ENCODE data around the gene ZMYND8.
"Not testable (repeated sequence)": the region's sequence is repeated elsewhere in the genome, so short reads cannot be mapped to it uniquely, and the experiment has no call there.

ZMYND8 gene

DNA sequence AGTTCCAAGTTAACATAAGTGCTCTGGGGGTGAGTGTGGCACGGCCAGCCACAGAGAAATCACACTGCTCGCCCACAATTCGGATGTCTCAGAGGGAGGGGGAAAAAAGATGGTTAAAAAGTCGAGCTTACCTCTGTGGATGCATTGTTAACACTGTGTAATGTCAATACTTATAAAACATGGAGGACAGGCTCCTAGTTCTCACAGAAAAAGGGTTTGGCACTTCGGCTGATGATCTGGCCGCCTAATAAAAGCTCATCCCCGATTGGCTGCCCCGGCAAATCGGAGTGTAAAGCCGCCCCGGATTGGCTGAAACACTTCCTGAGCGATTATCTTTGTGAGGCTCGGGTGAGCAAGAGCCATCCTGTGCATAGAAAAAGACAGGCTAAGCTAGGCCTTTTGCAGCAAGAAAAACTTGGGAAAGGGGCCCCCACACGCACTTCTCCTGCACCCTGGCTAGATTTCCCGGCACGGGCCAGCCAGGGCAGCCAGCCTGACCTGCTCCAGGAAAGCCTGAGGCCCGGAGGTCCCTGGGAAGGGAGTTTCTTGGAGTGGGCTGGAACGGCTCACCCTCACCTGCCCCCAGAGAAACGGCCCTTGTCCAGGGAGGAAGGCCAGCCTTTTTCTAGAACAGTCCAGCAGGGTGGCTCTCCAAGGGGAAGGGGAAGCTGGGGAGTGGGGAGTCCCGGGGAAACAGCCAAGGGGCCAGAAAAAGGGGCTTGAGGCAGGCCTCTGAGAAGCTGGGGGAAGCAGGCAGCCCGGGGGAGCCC, at the start of gene ZMYND8:
ZMYND8 (minus strand) TSS at position 174 of the 770 bp plus-strand sequence; CDS start at position 145, 29 bp downstream.
- peak; percentile 92 for DNase-seq (ENCODE audit: low read depth)
- TF ChIP-seq, protein P1, sequence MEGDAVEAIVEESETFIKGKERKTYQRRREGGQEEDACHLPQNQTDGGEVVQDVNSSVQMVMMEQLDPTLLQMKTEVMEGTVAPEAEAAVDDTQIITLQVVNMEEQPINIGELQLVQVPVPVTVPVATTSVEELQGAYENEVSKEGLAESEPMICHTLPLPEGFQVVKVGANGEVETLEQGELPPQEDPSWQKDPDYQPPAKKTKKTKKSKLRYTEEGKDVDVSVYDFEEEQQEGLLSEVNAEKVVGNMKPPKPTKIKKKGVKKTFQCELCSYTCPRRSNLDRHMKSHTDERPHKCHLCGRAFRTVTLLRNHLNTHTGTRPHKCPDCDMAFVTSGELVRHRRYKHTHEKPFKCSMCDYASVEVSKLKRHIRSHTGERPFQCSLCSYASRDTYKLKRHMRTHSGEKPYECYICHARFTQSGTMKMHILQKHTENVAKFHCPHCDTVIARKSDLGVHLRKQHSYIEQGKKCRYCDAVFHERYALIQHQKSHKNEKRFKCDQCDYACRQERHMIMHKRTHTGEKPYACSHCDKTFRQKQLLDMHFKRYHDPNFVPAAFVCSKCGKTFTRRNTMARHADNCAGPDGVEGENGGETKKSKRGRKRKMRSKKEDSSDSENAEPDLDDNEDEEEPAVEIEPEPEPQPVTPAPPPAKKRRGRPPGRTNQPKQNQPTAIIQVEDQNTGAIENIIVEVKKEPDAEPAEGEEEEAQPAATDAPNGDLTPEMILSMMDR (IDR thresholded peaks at IDR 0.05; ENCODE audit: control insufficient read depth, extremely low read depth, insufficient read depth), result no peak
- peak within 1 kb of the TSS; percentile 53 for H3K4me3 ChIP-seq (ENCODE audit: low read depth, low read length)

DNA sequence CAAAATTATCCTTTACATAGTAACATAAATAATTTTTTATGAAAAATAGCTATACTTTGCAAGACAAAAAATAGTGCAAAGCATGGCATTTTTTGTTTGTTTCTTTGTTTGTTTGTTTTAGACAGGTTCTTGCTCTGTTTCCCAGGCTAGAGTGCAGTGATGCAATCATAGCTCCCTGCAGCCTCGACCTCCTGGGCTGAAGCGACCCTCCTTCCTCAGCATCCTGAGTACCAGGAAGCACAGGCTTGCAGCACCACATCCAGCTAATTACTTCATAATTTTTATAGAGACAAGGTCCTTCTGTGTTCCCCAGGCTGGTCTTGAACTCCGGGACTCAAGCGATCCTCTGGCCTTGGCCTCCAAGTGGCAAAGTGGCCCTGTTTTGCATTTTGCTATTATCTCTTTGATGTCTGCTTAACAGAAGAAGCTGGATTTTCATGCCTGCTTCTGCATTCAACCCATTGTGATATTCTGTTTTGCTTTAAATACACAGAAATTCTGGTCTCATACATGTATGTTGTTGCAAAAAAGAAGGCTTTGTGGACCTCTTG, 49.4 kb upstream of the ZMYND8 start:
- no peak for DNase-seq (ENCODE audit: low read depth)
- H3K4me3 ChIP-seq (ENCODE audit: low read depth, low read length), result no peak overlapping the region
- TF ChIP-seq, protein P1 (IDR thresholded peaks at IDR 0.05; ENCODE audit: control insufficient read depth, extremely low read depth, insufficient read depth), result no peak

DNA sequence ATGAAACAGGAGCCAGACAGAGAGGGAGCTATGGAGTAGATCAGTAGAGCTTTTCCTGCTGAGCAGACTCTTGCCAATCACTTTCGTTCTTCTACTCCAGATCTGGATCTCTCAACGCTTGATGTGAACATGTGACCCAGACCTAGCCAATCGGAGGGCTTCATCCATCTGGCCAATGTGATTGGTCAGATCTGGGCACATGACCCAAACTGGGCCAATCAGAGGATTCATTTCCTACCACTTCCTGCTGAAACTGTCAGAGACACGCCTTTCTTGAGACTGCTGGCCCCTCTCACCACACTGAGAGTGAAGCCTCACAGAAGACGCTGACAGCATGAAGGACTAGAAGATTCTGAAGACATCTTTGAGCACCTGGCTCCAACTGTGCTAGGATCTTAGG, 44.2 kb upstream of the ZMYND8 start:
- H3K4me3 ChIP-seq (ENCODE audit: low read depth, low read length), result no peak overlapping the region
- TF ChIP-seq, protein P1 (IDR thresholded peaks at IDR 0.05; ENCODE audit: control insufficient read depth, extremely low read depth, insufficient read depth), result no peak
- no peak for DNase-seq (ENCODE audit: low read depth)

DNA sequence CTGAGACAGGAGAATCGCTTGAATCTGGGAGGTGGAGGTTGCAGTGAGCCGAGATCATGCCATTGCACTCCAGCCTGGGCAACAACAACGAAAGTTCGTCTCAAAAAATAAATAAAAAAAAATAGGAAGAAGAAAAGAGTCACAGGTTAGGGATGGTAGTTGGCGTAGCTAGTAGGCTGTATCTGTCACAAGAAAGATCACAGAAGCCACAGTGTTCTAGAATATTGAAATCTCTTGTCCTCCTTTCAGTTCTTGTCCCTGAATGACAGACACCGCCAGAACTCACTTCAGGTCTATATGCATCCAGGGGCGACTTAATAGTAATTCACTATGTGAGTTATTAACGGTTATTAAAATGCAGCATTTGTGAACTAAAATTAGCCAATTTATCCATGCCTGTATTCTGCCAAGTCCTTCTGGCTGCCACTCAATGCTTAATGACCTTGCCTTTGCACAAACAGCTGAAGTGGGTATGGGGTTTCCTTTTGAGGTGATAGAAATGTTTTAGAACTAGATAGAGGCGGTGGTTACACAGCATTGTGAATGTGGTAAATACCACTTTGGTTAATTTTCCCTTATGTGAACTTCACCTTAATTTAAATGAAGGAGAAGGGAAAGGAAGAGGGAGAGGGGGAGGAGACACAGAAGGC, 41.3 kb upstream of the ZMYND8 start:
- H3K4me3 ChIP-seq (ENCODE audit: low read depth, low read length), result no peak overlapping the region
- no peak for DNase-seq (ENCODE audit: low read depth)
- TF ChIP-seq, protein P1 (IDR thresholded peaks at IDR 0.05; ENCODE audit: control insufficient read depth, extremely low read depth, insufficient read depth), result no peak

DNA sequence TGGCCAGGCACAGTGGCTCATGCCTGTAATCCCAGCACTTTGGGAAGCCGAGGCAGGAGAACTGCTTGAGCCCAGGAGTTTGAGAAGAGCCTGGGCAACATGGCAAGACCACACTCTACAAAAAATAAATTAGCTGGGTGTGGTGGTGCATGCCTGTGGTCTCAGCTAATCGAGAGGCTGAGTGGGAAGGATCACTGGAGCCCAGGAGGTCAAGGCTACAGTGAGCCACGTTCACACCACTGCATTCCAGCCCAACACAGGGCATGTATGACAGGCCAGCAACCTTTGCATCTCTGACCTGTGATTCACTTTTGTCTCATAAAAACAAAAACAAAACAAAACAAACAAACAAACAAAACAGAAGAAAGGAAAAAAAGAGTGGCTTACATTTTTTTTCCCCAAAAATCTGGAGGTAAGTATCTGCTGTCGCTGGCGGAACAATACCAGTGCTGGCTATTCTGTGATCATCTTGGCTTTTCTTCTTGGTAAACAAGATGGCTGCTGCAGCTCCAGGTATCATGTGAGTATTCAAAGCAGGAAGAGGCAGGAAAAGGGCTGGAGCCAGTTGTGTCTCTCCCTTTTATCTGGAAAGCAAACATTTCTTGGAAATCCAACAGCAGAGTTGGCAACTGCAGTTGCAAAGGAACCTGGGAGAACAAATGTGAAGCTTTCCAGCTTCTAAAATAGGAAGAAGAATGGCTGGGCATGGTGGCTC, 40.4 kb upstream of the ZMYND8 start:
- TF ChIP-seq, protein P1 (IDR thresholded peaks at IDR 0.05; ENCODE audit: control insufficient read depth, extremely low read depth, insufficient read depth), result no peak
- no peak for DNase-seq (ENCODE audit: low read depth)
- no peak overlapping the region for H3K4me3 ChIP-seq (ENCODE audit: low read depth, low read length)

DNA sequence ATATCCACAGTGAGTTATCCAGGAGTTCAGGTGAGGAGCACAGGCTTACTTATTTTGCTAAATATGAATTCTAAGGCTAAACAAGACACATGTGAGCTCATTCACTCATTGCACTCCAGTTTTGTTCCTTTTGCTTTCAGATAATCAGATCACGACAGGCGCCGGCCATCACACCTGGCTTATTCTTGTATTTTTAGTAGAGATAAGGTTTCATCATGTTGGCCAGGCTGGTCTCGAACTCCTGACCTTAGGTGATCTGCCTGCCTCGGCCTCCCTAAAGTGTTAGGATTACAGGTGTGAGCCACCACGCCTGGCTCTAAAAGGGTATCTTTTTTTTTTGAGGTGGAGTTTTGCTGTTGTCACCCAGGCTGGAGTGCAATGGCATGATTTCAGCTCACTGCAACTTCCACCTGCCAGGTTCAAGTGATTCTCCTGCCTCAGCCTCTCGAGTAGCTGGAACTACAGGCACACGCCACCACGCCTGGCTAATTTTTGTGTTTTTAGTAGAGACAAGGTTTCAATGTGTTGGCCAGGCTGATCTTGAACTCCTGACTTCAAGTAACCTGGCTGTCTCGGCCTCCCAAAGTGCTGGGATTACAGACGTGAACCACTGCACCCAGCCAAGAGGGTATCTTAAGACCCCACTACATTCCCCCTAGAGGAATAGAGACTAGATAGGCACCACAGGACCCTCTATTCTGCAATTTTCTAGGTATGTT, 37.5 kb upstream of the ZMYND8 start:
- DNase-seq (ENCODE audit: low read depth); H3K4me3 ChIP-seq (ENCODE audit: low read depth, low read length): not testable (repeated sequence)
